Endometrial microvascular endothelial cells (primary cell): ENCODE results near the gene DPEP2. TPM values are rescaled to one million over a fixed set of nuclear protein-coding genes. Genes with fewer than 3 reads are reported as not detected.

Experiments
- in situ Hi-C: cut with HindIII; loops from 2 replicates; pipeline ENCODE4 v1.10.0; 2017; ENCODE audit warnings: low sequenced_read_pairs, low pct_unique_long_range_greater_than_20kb; ENCODE audit errors: inconsistent ontology term
- total RNA-seq: library from RNA; depleted of rRNA; stranded (reverse); fragments of >200 nt; gene quantifications from one replicate; pipeline ENCODE4 v1.2.3, GENCODE V29; 2015; ENCODE audit errors: inconsistent ontology term

DPEP2 gene
- total RNA-seq, 1 donor from 2014 or later, result not detected

DNA sequence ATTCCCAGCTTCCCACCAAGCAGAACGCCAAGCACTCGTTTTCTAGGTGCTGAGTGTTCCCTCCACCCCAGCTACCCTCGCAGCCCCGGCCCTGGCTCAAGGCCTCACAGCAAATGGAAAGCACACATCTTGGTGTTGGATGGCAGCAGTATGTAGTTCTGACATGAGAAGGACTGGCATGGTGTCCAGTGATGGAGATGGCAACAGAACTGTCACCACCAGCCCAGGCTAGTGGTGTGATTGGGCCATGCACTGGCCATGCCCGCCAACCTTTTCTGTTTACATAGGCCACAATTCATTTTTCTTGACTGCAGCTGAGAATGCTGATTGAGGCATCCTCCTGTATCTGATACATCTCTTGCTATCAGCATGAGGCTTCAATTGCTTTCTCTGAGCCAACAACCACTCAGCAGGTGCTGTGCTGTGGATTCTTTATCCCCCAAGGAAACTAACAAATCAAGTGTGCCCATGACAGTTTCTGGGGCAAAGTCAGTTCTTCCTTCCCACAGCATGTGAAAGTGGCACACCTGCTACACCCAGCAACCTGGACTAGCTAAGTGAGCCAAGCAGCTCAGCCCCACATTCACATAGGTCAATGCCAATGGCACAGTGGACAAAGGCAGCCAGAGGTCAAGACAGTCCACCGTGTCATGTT lies 34.7 kb downstream of the DPEP2 start:
- in situ Hi-C loops, result no loop called here

DNA sequence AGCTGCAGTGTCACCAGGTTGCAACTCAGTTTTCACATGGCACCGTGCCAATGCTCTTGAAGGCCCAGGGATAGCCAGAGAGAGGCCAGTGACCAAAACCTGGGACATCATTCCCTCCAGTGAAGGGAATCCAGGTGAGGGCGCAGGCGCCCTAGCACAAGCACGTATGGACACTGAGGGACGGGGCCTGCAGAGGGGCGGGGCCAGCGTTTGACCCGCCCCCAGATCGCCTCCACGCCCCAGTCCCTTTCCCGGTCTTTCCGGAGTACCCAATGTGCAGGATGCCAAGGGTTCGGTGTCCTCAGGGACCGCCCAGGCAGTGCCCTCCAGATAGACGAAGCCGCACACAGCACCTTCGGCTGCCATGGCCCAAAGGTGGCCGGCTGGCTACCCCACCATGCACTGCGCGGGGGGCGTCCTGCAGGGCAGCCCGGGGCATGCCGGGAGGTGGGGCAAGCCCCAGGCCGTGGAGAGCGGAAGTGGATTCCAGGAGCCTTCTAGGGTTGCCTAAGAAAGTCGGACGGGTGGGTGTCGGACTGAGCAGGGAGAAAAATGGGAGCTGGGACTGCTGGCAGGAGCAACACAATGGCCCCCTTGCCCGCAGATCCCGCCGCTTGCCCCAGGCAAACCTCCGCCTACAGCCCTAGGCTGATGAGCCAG lies 35.5 kb downstream of the DPEP2 start:
- in situ Hi-C loops, result no loop called here

DNA sequence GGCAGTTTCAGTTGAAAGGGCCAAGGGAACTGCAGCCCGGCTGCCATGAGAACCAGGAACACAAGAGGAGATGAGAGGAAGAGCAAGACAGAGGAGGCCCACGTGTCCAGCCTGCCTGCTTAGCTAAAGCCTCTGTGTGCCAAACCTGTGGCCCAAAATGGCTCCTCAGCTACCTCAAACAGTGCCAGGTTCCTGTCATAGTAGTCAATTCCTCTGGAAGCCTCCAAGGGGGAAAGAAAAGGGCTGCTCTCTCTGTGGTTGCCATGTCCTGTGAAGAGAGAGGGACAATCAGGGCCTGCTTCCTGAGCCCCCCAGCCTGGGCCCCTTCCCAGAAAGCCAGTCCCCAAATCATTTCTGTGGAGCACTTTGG lies 36.0 kb downstream of the DPEP2 start:
- in situ Hi-C loops, result no loop called here

DNA sequence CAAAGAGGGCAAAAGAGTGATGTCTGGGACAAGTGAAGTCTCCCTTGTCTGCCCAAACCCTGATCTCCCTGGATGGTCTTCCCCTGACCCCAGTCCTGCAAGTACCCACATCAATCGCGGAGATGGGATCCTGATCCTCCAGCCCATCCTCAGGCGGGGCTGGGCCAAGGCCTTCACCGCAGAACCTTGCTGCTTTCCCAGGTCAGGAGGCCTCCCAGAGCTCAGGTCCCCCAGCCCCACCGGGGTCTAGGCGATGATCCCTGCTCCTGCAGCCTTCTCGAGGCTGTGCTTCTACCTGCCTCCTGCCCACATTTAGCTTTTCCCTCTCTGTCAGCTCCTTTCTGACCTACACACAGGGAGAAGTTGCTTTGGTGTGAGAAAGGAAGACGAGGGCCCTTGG lies 37.1 kb downstream of the DPEP2 start:
- in situ Hi-C loops, result no loop called here

DNA sequence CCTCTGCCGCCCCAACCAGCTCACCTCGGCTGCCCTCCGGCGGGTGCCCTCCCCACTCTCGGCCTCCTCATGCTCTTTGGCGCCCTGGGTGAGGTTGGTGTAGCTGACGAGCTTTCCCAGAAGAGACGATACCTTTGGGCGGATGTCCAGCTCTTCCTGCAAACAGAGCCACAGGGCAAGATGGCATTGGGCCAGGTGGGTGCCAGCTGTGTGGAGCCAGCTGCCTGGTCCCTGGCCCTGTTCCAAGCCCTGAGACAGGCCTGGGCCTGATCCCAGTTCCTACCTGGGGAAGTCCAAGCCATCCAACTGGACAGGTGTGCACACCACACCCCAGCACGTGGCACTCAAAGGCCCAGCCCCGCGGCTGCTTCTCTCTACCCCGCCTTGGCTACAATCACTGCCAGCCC lies 37.7 kb downstream of the DPEP2 start:
- in situ Hi-C loops, result no loop called here

DNA sequence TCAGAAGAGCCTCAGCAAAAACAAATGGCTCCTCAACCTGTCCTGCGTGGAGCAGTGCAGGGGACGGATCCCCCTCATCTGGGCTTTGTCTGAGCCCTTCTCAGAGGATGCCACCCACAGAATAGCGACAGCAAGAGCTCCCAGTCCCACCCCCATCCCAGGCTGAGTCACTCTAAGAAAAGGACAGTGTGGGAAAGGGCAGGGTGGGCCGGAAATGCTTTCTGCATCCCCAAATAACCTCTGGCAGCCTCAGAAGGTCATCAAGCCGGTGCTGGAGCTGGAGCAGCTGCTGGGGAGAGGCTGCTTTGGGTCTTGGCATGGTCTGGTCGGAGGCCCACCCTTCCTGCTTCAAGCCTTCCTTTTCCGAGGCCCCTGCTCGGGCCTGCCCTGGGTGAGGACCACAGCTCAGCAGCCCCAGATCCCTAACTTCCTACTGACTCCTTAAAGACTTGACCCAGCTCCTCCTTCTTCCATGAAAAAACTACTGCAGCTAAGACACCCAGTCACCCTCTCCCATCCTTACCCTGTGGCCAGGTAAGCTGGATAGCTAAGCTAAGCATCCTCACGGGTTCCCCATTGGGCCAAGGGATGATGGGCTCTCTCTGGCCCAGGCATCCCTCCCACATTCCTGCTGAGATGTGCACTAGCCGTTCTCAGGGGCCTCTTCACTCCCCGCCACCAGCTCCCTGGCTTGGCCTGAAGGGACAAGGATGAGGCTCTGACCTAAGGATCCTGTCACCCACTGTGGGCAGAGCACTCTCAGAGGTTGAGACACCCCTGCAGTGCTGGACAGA lies 39.6 kb downstream of the DPEP2 start:
- in situ Hi-C loops, result no loop called here

DNA sequence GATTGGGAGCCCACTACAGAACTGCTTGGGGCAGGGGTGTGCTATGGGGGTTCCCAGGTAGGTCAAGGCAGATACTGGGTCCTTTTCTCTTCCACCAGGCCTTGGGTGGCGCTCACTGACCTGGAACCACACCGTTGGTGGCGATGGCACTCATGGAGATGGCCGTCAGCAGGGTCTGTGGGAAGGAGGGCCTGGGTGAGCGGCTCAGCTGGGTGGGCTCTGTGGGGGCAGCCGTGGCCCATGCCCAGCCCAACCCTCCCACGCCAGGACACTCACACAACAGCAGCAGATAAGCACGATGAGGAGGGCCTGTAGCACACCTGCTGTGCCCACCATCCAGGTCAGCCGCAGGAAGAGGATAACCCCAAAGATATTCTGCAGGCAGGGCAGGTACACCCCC lies 41.7 kb downstream of the DPEP2 start:
- in situ Hi-C loops, result no loop called here

DNA sequence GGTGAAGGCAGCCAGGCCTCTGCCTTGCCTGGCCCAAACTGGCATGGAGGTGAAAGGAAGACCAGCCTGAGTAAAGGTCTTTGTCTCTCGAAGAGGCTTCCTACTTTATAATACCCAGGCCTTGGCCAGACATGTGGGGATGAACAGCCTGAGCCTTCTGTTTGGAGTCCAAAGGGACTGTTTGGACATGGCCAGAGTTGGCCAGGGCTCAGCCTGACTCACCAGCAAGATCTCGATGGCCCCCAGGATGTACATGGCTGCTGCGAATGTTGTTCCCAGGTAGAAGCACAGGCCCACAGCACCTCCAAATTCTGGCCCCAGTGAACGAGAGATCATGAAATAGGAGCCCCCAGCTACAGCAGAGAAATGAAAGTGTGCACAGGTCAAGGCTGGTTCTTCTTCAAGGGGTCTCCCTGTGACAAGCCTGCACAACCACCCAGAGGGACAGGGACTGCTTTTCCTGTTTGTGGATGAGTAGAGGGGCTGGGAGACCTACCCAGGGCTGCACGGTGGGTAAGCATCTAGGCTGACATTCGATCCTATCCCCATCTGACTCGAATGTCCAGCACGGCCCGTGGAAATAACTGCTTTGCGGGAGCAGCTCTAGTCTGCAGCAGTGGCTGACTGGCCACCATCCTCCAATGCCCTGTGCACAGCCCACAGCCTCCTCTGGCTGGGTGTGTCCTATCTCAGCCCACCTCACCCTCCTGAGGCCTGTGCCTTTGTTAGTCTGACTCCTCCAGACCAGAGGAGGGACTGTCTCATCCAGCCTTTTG lies 44.7 kb downstream of the DPEP2 start:
- in situ Hi-C loops, result no loop called here

DNA sequence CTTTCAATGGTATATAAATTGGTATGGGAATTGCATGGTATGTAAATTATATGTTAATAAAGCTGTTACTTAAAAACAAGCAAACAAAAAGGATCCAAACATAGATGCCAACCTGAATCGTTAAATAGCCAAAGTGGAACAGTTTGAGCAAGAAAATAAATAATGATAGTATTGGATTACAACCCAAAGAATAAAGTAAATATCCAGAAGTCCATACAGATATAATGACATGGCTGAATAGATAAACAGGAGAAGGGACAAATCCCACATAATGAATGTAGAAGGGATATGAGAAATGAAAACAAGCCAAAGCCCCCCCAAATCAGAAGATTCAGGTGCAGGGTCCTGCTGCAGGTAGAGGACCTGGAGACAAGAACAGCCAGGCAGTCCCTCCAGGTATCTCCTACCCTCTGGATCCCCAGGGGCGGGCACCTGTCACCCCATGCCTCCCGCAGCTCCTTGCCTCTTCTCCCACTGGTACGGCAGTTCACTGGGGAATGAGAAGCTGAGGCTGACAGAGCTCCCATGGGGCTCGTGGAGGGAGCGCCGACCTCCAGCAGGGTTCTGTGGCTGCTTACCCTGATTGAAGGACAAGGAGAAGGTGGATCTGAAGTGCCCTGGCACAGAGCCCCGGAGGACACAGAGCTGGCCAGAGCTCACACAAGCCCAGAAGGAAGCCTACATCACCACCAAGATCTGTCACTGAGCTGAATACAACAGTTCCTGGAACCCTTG lies 45.5 kb downstream of the DPEP2 start:
- in situ Hi-C loops, result no loop called here

DNA sequence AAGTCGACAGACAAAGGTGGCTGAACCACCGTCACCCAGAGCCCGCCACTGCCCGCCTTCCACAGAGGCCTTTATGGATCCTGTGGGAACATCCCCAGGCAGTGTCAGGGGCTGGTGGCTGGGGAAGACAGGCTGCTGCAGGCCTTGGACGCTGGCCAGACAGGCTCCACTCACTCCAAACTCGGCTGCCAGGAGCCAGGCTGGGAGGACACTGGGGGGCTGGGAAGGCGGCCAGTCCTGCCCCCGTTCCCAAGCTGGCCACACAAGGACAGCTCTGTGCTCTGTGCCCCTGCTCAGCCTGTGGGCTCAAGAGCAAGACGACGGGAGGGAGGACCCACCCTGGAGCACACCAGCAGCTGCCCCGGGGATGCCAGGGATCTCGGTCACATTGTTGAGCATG lies 47.8 kb downstream of the DPEP2 start:
- in situ Hi-C loops, result no loop called here

DNA sequence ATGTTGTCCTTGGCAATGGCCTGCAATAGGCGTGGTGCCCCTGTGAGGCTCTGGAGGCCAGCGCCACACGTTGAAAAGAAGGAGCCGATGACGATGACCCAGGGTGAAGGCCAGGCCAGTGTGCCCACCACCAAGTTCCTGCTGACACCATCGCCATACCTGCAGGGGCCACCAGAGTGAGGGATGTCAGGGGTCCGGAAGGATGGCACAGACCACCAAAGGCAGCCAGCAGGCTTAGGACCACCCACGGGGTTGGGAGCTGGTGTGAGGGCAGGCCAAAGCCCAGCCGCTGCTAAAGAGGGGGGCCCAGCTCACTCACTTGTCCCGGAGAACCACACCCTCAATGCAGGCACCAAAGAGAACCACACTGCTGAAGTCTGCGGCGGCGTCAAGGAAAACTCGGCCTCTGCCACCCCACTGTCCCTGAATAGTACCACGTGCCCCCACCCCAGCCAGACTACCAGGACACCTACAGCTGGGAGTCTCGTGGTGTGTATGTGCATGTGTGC lies 48.9 kb downstream of the DPEP2 start:
- in situ Hi-C loops, result no loop called here

DNA sequence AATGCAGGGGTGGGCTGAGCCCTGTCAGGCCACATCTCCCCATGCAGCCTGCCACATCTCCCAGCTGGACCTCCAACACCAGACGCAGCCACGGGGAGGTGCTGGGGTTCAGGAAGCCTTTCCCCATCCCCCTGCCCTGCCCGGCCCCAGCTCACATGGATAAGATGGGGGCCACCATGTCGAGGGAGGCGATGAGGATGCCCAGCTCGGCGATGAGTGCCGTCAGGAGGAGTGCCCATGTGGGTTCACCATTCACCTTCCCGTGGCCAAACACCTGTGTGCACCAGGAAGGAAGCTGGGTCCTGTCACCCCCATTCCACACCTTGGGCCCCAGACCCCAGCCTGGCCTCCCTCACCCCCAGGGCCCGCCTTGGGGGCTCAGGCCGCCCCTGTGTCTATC lies 49.6 kb downstream of the DPEP2 start:
- in situ Hi-C loops, result no loop called here

DNA sequence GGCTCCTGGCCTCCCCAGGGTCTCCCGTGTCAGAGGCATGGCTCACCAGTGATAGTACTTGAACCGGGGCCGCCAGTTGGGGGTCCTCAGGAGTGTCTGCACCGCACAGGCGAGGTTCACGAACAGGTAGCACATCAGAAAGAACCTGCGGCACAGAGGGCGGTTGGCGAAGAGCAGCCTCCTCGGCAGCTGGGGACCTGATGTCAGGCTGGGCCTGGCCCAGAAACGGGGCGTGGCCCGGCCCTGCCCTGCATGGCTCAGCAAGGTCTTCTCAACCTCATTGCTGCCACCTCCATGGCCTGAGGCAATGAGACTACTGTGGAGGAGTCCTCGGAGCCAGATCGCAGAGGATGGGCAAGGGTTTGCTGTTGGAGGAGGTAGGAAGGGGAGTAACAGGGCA lies 51.3 kb downstream of the DPEP2 start:
- in situ Hi-C loops, result no loop called here

DNA sequence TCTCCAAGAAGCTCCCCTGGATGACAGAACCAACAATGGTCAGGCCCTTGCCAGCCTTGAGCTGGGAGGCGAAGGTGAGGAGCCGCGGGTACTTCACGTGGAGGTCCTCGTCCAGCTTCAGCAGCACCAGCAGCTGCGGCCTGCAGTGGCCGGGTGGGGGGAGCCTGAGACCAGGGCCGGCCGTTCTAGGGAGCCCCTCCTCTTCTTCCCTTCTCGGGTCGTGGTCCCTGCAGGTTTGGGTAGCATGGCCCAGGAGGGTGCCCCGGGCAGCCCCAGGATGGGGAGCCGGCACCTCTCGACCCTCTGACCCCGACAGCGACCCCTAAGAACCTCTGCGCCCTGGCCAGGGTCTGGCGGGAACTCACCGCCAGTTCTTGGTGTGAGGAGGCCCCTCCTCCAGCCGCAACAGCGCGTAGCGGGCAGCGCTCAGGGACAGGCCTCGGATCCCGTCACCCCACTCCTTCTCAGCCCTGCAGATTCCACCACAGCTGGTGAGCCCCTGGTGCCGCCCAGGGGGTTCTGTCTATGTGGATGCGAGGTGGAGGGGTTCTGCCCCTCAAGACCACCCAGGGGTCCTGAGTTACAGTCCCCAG lies 52.2 kb downstream of the DPEP2 start:
- in situ Hi-C loops, result no loop called here

DNA sequence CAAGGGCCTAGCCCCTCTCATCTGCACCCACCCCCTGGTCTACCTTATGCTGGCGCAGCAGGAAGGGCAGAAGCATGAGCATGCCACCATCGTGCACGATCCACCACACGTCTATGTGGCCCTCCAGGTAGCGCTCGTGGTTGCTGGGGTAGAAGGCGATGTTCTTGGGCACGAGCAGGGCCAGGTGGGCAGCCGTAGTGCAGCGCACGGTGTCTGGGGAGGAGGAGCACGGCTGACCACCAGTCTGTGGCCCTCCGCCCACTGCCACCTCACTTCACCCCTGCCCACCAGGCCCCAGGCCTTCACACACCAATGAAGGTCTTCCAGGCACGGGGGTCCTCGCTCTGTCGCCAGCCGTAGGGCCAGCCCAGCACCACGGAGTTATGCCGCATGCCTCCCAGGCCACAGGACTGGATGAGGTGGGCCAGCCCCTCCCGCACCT lies 53.1 kb downstream of the DPEP2 start:
- in situ Hi-C loops, result no loop called here

DNA sequence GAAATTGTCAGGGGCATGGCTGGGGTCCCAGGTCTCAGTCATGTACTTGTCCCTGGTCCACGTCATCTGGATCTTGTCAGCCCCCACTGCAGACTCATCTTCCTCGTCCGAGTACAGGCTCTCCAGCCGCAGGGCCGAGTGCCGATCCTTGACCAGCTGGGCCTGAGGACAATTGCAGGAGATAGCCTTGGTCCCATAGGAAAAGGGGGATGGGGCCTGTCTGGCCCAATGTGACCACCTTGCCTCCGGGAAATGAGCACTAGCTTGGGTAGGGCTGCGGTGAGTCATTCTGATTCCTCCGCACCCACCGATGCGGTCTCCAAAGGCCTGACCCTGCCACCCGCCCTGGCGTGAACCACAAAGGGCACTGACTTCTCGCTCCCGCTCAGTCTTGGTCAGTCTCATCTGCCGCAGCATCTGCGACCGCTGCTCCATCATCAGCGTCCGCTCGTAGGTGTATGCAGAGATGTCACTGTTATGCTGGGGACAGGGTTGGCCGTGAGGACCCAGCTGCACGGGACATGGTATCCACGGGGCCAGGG lies 53.8 kb downstream of the DPEP2 start:
- in situ Hi-C loops, result no loop called here

DNA sequence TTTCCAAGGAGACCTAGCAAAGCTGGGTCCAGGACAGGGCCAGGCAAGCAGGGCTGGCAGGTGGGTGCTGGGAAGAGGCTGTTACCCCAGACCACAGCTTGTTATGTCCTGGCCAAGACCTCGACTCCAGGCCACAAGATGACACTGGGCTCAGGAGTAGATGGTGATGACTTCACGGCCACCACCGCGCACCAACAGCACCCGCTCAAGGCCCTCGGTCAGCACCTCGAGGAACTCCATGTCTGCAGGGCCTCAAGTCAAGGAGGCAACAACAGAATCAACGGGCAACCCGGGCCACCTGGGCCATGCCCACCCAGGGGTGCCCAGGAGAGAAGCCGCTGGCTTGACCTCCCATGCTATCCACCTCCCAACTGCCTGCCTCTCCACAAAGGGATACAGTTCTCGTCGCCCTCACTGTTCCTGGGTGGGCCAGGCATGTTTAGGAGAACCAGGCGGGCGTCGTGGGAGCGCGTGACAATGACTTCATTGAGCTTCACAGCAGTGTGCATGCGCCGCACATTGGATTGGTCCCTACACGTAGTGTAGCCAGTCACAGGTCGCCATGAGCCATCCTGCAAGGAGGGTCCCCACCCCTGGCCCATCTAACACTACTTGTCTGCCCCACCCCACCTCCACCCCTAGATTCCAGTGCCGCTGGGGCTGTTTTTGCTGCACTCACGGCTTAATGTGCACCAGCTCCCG lies 54.4 kb downstream of the DPEP2 start:
- in situ Hi-C loops, result no loop called here
